ENCODE data around the gene ATR.

GRCh38 chr3:142604940-142605339, 26.4 kb upstream of the ATR start:
- TF ChIP-seq POLR2A (IDR thresholded peaks at IDR 0.05; ENCODE audit: low read depth, low read length) (no peak), CTCF (conservative IDR thresholded peaks at IDR 0.05; ENCODE audit: low read depth, low read length) (no peak), ELK1 (IDR thresholded peaks at IDR 0.05; ENCODE audit: borderline replicate concordance, low read depth, low read length) (no peak), MXI1 (IDR thresholded peaks at IDR 0.05; ENCODE audit: borderline replicate concordance, low read depth, low read length) (no peak)
